Ovary (tissue), 3 donors: ENCODE results near the gene ETS1.

ENCODE experiments used
- POLR2A ChIP-seq: fragments of 450-650 bp; IDR thresholded peaks from one replicate; pipeline ENCODE4 v1.6.1; 2017; ENCODE audit warnings: antibody characterized with exemption, mild to moderate bottlenecking, moderate library complexity
- TF ChIP-seq, protein P1 (sequence below), 3 donors: fragments of 450-650 bp in 2 of 3; fragments of 200-600 bp in 1 of 3; IDR thresholded peaks; one replicate each; pipeline versions ENCODE4 v1.5.1 to v1.8.0; 2016 to 2022; ENCODE audit warnings: antibody characterized with exemption in 3 of 3, mild to moderate bottlenecking in 1 of 3
- donor health status: DM: no; HTN: no; CAD: no.

DNA sequence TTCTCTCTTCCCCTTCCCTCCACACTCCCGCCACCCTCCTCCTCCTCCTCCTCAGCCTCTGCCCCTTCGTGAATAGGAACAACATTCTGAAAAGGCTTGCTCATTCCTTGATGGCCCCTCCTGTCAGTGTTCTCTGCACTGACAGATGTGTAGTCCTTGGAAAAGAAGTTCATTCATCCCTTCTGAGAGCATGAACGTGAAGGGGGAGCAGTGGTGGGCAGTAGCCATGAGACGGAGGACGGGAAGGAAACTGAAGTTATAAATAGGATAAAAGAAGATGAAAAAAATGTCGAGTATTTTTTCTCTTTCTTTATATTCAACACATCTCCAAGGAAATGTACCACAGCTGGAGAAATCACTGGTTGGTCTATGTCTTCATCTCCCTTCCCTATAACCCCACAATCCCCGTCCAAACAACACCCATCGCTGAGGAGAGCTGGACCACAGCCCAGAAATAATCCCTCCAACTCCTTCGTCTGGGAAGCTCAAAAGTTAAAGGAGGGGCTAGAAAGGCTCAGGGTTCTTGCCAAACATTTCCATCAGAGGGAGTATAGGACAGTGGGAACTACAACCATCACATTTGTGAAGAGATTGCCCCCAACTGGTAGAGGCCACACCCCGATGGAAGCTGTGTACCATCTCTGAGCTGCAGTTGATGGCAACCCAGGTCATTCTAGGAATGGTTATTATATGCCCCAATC, 33.5 kb downstream of the ETS1 start:
- TF ChIP-seq, protein P1, sequence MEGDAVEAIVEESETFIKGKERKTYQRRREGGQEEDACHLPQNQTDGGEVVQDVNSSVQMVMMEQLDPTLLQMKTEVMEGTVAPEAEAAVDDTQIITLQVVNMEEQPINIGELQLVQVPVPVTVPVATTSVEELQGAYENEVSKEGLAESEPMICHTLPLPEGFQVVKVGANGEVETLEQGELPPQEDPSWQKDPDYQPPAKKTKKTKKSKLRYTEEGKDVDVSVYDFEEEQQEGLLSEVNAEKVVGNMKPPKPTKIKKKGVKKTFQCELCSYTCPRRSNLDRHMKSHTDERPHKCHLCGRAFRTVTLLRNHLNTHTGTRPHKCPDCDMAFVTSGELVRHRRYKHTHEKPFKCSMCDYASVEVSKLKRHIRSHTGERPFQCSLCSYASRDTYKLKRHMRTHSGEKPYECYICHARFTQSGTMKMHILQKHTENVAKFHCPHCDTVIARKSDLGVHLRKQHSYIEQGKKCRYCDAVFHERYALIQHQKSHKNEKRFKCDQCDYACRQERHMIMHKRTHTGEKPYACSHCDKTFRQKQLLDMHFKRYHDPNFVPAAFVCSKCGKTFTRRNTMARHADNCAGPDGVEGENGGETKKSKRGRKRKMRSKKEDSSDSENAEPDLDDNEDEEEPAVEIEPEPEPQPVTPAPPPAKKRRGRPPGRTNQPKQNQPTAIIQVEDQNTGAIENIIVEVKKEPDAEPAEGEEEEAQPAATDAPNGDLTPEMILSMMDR (IDR thresholded peaks at IDR 0.05), result no peak
- no peak for TF ChIP-seq POLR2A
